GM12878 (cell line): ENCODE data around the gene PTPRM. TPM values are rescaled to one million over a fixed set of nuclear protein-coding genes. Genes with fewer than 3 reads are reported as not detected.

Source experiments
- ATAC-seq: fragments of 200-7000 bp; cut with Tn5 transposase; 3 replicates; pipeline ENCODE4 v1.9.1; 2020; ENCODE audit warnings: mild to moderate bottlenecking, moderate library complexity
- BruUV-seq: library from RNA; stranded (reverse); fragments of 400-500 nt; replicated peaks from 2 replicates; lab custom pipeline; 2021; lab: Mats Ljungman, UMichigan
- CTCF ChIA-PET: fragments of 300-600 bp; sonication (Branson Sonifier 250); formaldehyde crosslinking; extraction: SDS; loops from one replicate; lab custom pipeline; 2021; ENCODE audit warnings: inconsistent platforms; lab: Yijun Ruan, JAX
- POLR2A ChIA-PET: fragments of 350-600 bp; formaldehyde crosslinking; extraction: SDS; loops from one replicate; lab custom pipeline; 2021; ENCODE audit warnings: inconsistent platforms; lab: Charles Lee
- RAD21 ChIA-PET: fragments of 300-600 bp; sonication (Branson Sonifier 250); formaldehyde crosslinking; loops from one replicate; lab custom pipeline; 2023; ENCODE audit warnings: antibody characterized with exemption; ENCODE audit not compliant: unreplicated experiment; lab: Charles Lee
- SMC1A ChIA-PET: fragments of 300-600 bp; sonication (Branson Sonifier 250); formaldehyde crosslinking; loops from one replicate; lab custom pipeline; 2023; ENCODE audit not compliant: unreplicated experiment, uncharacterized antibody; lab: Charles Lee
- DNase-seq: peaks from one replicate; pipeline ENCODE4 v3.0.0-alpha.2; 2011; ENCODE audit warnings: low read depth, low spot score
- FAIRE-seq: peaks from 3 replicates; lab custom pipeline; 2011; peaks lifted over from hg19 to GRCh38; lab: Jason Lieb, UNC
- H2AFZ ChIP-seq: 2 replicates; pipeline ENCODE4 v1.6.0; 2011; ENCODE audit warnings: low read depth, low read length, control low read depth; ENCODE audit not compliant: control insufficient read depth
- H3K27ac ChIP-seq: 2 replicates; pipeline ENCODE4 v1.5.1; 2011; ENCODE audit warnings: control low read depth; ENCODE audit not compliant: control insufficient read depth, insufficient read depth
- H3K27me3 ChIP-seq, 2 experiments: replicated peaks in 1 of 2; 2 replicates each; pipeline versions ENCODE4 v1.6.0 to v1.6.1; 2011; ENCODE audit warnings: low read length in 1 of 2; ENCODE audit not compliant: control insufficient read depth in 2 of 2, insufficient read depth in 2 of 2
- H3K36me3 ChIP-seq, 2 experiments: 2 replicates each; pipeline ENCODE4 v1.5.1; 2011; ENCODE audit warnings: low read length in 1 of 2; ENCODE audit not compliant: control insufficient read depth in 2 of 2, insufficient read depth in 2 of 2
- H3K4me1 ChIP-seq: 2 replicates; pipeline ENCODE4 v1.6.1; 2011; ENCODE audit warnings: mild to moderate bottlenecking, low read length, moderate library complexity, mixed read lengths; ENCODE audit not compliant: control insufficient read depth, insufficient read depth
- H3K4me2 ChIP-seq: 2 replicates; pipeline ENCODE4 v1.6.0; 2011; ENCODE audit warnings: control low read depth; ENCODE audit not compliant: control insufficient read depth, insufficient read depth
- H3K4me3 ChIP-seq: fragments of 200-600 bp; sonication (generic); 2 replicates; pipeline ENCODE4 v1.5.1; 2016
- H3K79me2 ChIP-seq: 2 replicates; pipeline ENCODE4 v1.6.0; 2011; ENCODE audit warnings: low read length; ENCODE audit not compliant: control insufficient read depth, insufficient read depth
- H3K9ac ChIP-seq: 2 replicates; pipeline ENCODE4 v1.8.0; 2011; ENCODE audit warnings: low read length, control low read depth, mixed read lengths; ENCODE audit not compliant: control insufficient read depth, insufficient read depth
- H3K9me3 ChIP-seq: replicated peaks from 3 replicates; pipeline ENCODE4 v1.5.1; 2011; ENCODE audit warnings: mild to moderate bottlenecking, low read length; ENCODE audit not compliant: control insufficient read depth, insufficient read depth
- H4K20me1 ChIP-seq: 2 replicates; pipeline ENCODE4 v1.6.0; 2011; ENCODE audit not compliant: control insufficient read depth, insufficient read depth
- BCLAF1 ChIP-seq: fragments of 450-650 bp; IDR thresholded peaks from 2 replicates; pipeline ENCODE4 v1.6.1; 2017; ENCODE audit warnings: antibody characterized with exemption, mild to moderate bottlenecking, moderate library complexity
- CEBPZ ChIP-seq: fragments of 150-350 bp; IDR thresholded peaks from 2 replicates; pipeline ENCODE4 v1.6.1; 2016; ENCODE audit warnings: low read depth, low read length
- EGR1 ChIP-seq, 2 experiments: IDR thresholded peaks; 1 replicate in 1 of 2; 2 replicates in 1 of 2; pipeline ENCODE4 v1.6.1; 2011 to 2012; ENCODE audit warnings: low read depth in 2 of 2, low read length in 2 of 2, borderline replicate concordance in 1 of 2, mild to moderate bottlenecking in 1 of 2, moderate library complexity in 1 of 2
- ETV6 ChIP-seq, 2 experiments: fragments of 450-650 bp in 1 of 2; IDR thresholded peaks in 1 of 2; conservative IDR thresholded peaks in 1 of 2; 2 replicates each; pipeline ENCODE4 v1.6.1; 2014; ENCODE audit warnings: antibody characterized with exemption in 1 of 2, borderline replicate concordance in 1 of 2, low read depth in 1 of 2, mild to moderate bottlenecking in 1 of 2, moderate library complexity in 1 of 2
- KDM1A ChIP-seq: fragments of 200-600 bp; sonication (generic); IDR thresholded peaks from 2 replicates; pipeline ENCODE4 v1.6.1; 2016; ENCODE audit warnings: borderline replicate concordance
- MTA2 ChIP-seq: fragments of 450-650 bp; IDR thresholded peaks from 2 replicates; pipeline ENCODE4 v1.6.1; 2016; ENCODE audit warnings: low read depth, mild to moderate bottlenecking, moderate library complexity
- MXI1 ChIP-seq: fragments of 150-350 bp; IDR thresholded peaks from 2 replicates; pipeline ENCODE4 v1.6.1; 2011; ENCODE audit warnings: low read depth, mild to moderate bottlenecking, inconsistent platforms, low read length, improper control_type of control experiment
- NBN ChIP-seq: fragments of 450-650 bp; IDR thresholded peaks from 2 replicates; pipeline ENCODE4 v1.6.1; 2016
- NR2C2 ChIP-seq: IDR thresholded peaks from 2 replicates; pipeline ENCODE4 v1.6.1; 2011; ENCODE audit warnings: borderline replicate concordance, low read depth; ENCODE audit not compliant: control insufficient read depth, insufficient read length
- PAX8 ChIP-seq: fragments of 450-650 bp; IDR thresholded peaks from 2 replicates; pipeline ENCODE4 v1.6.1; 2017; ENCODE audit warnings: mild to moderate bottlenecking, moderate library complexity
- RELB ChIP-seq: fragments of 450-650 bp; IDR thresholded peaks from 2 replicates; pipeline ENCODE4 v1.6.1; 2017; ENCODE audit warnings: low read depth, mild to moderate bottlenecking, moderate library complexity
- RUNX3 ChIP-seq: IDR thresholded peaks from 2 replicates; pipeline ENCODE4 v1.6.1; 2012; ENCODE audit warnings: low read length, inconsistent platforms
- USF1 ChIP-seq: IDR thresholded peaks from 2 replicates; pipeline ENCODE4 v1.6.1; 2011; ENCODE audit warnings: borderline replicate concordance, low read depth, mild to moderate bottlenecking, moderate library complexity, mixed read lengths, low read length; ENCODE audit not compliant: insufficient read depth; ENCODE audit errors: extremely low read length
- ZNF207 ChIP-seq: fragments of 450-650 bp; IDR thresholded peaks from 2 replicates; pipeline ENCODE4 v1.6.1; 2014; ENCODE audit warnings: antibody characterized with exemption, mild to moderate bottlenecking, borderline replicate concordance
- WGBS: methylation state at CpG from one replicate; pipeline ENCODE4 v1.1.6; 2016; ENCODE audit warnings: low lambda C conversion rate; ENCODE audit not compliant: insufficient replicate concordance, insufficient coverage; ENCODE audit errors: missing lambda C conversion rate; 5-methylcytosine and 5-hydroxymethylcytosine counted together
- in situ Hi-C: fragments of 300-500 bp; cut with MboI; formaldehyde crosslinking; loops from 9 replicates; pipeline ENCODE4 v1.14.3; 2018; ENCODE audit warnings: mixed read lengths
- intact Hi-C: fragments of 100-400 bp; cut with micrococcal nuclease; formaldehyde crosslinking; loops from one replicate; pipeline ENCODE4 v1.14.2; 2022; ENCODE audit not compliant: unreplicated experiment
- polyA plus RNA-seq, 11 experiments: library from polyadenylated mRNA; depleted of rRNA in 4 of 11; unstranded in 6 of 11; stranded (reverse) in 5 of 11; fragments of >200 nt; fragmentation: Nextera tagmentation in 4 of 11; fragmentation: Illumina TruSeq in 1 of 11; extraction: Ambion mirVana in 4 of 11; extraction: Trizol in 1 of 11; gene quantifications; 1 replicate in 1 of 11; 2 replicates in 10 of 11; pipeline versions ENCODE4 v1.2.1 to v1.2.3, GENCODE V29; 2011 to 2016; ENCODE audit warnings: inconsistent platforms in 2 of 11, missing spikeins in 2 of 11, low read depth in 1 of 11
- total RNA-seq, 4 experiments: library from RNA; depleted of rRNA in 3 of 4; stranded (reverse); fragments of >200 nt in 3 of 4; fragmentation: Illumina TruSeq in 1 of 4; extraction: Trizol in 1 of 4; gene quantifications; 2 replicates each; pipeline versions ENCODE4 v1.2.1 to v1.2.3, GENCODE V29; 2013 to 2021

The PTPRM gene
- total and polyA plus RNA-seq, 10 of the 15 experiments (the other 5 are each of a cell fraction or from before 2014, with no cell fraction given): 0.07 to 22.6 (median 0.60) TPM

- TF ChIP-seq USF1 (no peak), RELB (no peak), NBN (no peak), ZNF207 (no peak), CEBPZ (no peak), NR2C2 (no peak)
Measured at GRCh38 chr18:7557973-7558372, 9.1 kb upstream of the PTPRM start (continued).

GRCh38 chr18:7558769-7559168 is 8.3 kb upstream of the PTPRM start:
- H2AFZ ChIP-seq: no peak overlapping the region
- H3K36me3 ChIP-seq: no peaks in the 10 kb centered on the region
- in situ Hi-C loops: no loop called here
- ChIA-PET RAD21 (interaction anchor here (0.7 kb wide), 1 partner anchor 8 kb away, joined by 3 read pairs; the partner anchor contains the start of gene PTPRM), POLR2A (no interaction called here), CTCF (interaction anchor here (0.9 to 1.0 kb wide), 3 partner anchors 8 to 13 kb away, joined by 3 read pairs; partner anchors contain the start of gene PTPRM), SMC1A (interaction anchor here (0.8 kb wide), 1 partner anchor 337 kb away, joined by 3 read pairs; no protein-coding TSS in a partner anchor)
- no peak overlapping the region for H3K4me2 ChIP-seq
- WGBS: 0% methylated on average over 2 of the region's 2 CpGs
- BruUV-seq: no TSS peak
- ATAC-seq (no peak), DNase-seq (no peak), FAIRE-seq (no peak)
- intact Hi-C loops: no loop called here
- no peaks in the 10 kb centered on the region for H3K4me1 ChIP-seq
- no peak overlapping the region for H3K27ac ChIP-seq
- no peaks in the 10 kb centered on the region; a peak in 2 of 4 replicates for H3K27me3 ChIP-seq
- no peaks in the 10 kb centered on the region for H4K20me1 ChIP-seq
- H3K9ac ChIP-seq: no peak overlapping the region
- no peaks in the 10 kb centered on the region for H3K9me3 ChIP-seq
- H3K4me3 ChIP-seq: no peak overlapping the region
- H3K79me2 ChIP-seq: no peaks in the 10 kb centered on the region
- TF ChIP-seq RUNX3 (no peak), PAX8 (no peak), EGR1 (IDR thresholded peaks at IDR 0.05; ENCODE audit: borderline replicate concordance in 1 of 2, low read depth in 2 of 2, low read length in 2 of 2) (no peak), ETV6 (conservative IDR thresholded peaks at IDR 0.05 in 1 of 2, IDR thresholded peaks at IDR 0.05 in 1 of 2; ENCODE audit: borderline replicate concordance in 1 of 2, low read depth in 1 of 2) (no peak), MXI1 (no peak), MTA2 (no peak), KDM1A (no peak), BCLAF1 (no peak)
